Stimulated activated CD4-positive, alpha-beta T cell treated with anti-CD3 and anti-CD28 coated beads, Interleukin-4, amount 100 ng/mL, for 48 hours (primary cell): ENCODE measurements around the gene PRKACB.
A peak's percentile ranks its signal among the peaks of the same experiment; 100 is the strongest.
"Not testable (repeated sequence)": the region's sequence is repeated elsewhere in the genome, so short reads cannot be mapped to it uniquely, and the experiment has no call there.

Source experiments
- DNase-seq, 2 donors: peaks; one replicate each; pipeline ENCODE4 v3.0.0-alpha.2; 2020; ENCODE audit warnings: low read depth in 2 of 2

Gene PRKACB

GRCh38 chr1:84143796-84144565 is at the start of gene PRKACB:
TSS of gene PRKACB (plus strand) at chr1:84144271. CDS start at chr1:84144362, 91 bp downstream.
- no peak for DNase-seq

GRCh38 chr1:84095308-84095707 is 48.8 kb upstream of the PRKACB start:
- no peak for DNase-seq

GRCh38 chr1:84096176-84096575 is 47.9 kb upstream of the PRKACB start:
- DNase-seq = no peak

GRCh38 chr1:84101204-84101603 is 42.9 kb upstream of the PRKACB start:
- DNase-seq = no peak

- DNase-seq = no peak
These were observed 40.7 kb upstream of the PRKACB start for GRCh38 chr1:84103197-84103992.

- DNase-seq = not testable (repeated sequence)
These were observed 36.5 kb upstream of the PRKACB start for GRCh38 chr1:84107538-84107937.

GRCh38 chr1:84107955-84108354 is 36.1 kb upstream of the PRKACB start:
- no peak for DNase-seq

GRCh38 chr1:84108900-84109578 is 35.0 kb upstream of the PRKACB start:
- DNase-seq = no peak

- DNase-seq = no peak
These were observed 33.4 kb upstream of the PRKACB start for GRCh38 chr1:84110629-84111028.

- no peak for DNase-seq
These were observed 27.5 kb upstream of the PRKACB start for GRCh38 chr1:84116558-84116957.

- DNase-seq = no peak
These were observed 26.2 kb upstream of the PRKACB start for GRCh38 chr1:84117868-84118267.

- DNase-seq = no peak
These were observed 22.7 kb upstream of the PRKACB start for GRCh38 chr1:84121360-84121759.

- peak; percentile 20 to 28 for DNase-seq
These were observed 21.2 kb upstream of the PRKACB start for GRCh38 chr1:84122780-84123382.

GRCh38 chr1:84133479-84133878 is 10.6 kb upstream of the PRKACB start:
- no peak for DNase-seq

- no peak for DNase-seq
These were observed 8.7 kb upstream of the PRKACB start for GRCh38 chr1:84135341-84135740.

GRCh38 chr1:84141182-84142003 is 2.7 kb upstream of the PRKACB start:
- no peak for DNase-seq

- DNase-seq = no peak
These were observed 997 bp downstream of the PRKACB start for GRCh38 chr1:84145068-84145467.

GRCh38 chr1:84146411-84147032 is 2.5 kb downstream of the PRKACB start:
- DNase-seq = no peak

- DNase-seq = no peak
These were observed 4.7 kb downstream of the PRKACB start for GRCh38 chr1:84148758-84149157.

- DNase-seq = no peak
These were observed 8.6 kb downstream of the PRKACB start for GRCh38 chr1:84152649-84153056.

GRCh38 chr1:84155517-84155916 is 11.4 kb downstream of the PRKACB start:
- DNase-seq = no peak
